HG03025 (cell line): Measurements from ENCODE around the gene KRTAP10-10.
"Not testable (repeated sequence)": the region's sequence is repeated elsewhere in the genome, so short reads cannot be mapped to it uniquely, and the experiment has no call there.

ENCODE experiments used
- ATAC-seq: cut with Tn5 transposase; IDR thresholded peaks from one replicate; pipeline ENCODE4 v1.9.1; 2021; ENCODE audit warnings: mild to moderate bottlenecking, moderate library complexity; ENCODE audit not compliant: unreplicated experiment, low FRiP score

Gene KRTAP10-10

DNA sequence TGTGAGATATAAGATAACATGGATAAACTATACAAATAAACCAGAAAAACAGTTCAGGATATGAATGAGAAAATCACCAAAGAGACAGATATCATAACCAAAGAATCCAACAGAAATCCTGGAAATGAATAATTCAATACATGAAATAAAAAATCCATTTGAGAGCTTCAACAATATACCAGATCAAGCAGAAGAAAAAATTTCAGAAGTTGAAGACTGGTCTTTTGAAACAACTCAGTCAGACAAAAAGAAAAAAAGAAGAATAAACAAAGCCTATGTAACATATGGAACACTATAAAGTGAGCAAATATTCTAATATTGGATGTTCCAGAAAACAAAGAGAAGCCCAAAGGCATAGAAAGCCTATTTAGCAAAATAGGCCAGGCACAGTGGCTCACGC lies 34.8 kb downstream of the KRTAP10-10 start:
- ATAC-seq: no peak

DNA sequence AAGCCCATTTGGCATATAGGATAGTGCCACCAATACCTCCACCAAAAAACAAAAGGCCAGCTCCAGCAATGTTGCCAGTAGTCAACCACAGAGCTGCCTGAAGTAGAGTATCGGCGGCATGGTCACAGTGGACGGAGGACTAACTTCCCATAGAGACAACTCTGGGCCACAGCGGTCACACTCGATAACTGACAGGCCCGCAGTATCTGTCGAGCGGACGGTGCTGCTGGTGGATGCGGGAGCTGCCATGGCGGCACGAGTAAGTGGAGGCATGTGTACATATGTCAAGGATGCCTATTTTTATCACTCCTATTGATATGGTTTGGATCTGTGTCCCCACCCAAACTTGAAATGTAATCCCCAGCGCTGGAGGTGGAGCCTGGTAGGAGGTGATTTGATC lies 40.7 kb downstream of the KRTAP10-10 start:
- ATAC-seq: no peak

DNA sequence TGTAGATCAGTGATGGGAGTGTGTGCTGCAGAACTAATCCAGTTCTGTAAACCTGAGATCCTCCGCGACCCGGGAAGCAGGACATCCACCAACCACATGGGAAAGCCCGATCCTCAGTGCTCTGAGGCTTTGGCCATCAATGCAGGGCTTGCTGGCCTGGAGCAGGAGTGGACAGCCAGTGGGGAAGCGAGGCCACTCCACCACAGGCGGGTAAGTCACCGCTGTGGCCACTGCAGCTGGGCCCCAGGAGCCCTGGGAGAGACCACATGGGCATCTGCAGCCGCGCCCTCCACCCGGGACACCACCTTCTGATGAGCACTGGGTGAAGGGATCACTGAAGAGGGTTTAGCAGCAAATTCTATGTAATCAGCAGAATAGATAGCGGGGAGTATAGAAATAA lies 44.0 kb downstream of the KRTAP10-10 start:
- no peak for ATAC-seq

DNA sequence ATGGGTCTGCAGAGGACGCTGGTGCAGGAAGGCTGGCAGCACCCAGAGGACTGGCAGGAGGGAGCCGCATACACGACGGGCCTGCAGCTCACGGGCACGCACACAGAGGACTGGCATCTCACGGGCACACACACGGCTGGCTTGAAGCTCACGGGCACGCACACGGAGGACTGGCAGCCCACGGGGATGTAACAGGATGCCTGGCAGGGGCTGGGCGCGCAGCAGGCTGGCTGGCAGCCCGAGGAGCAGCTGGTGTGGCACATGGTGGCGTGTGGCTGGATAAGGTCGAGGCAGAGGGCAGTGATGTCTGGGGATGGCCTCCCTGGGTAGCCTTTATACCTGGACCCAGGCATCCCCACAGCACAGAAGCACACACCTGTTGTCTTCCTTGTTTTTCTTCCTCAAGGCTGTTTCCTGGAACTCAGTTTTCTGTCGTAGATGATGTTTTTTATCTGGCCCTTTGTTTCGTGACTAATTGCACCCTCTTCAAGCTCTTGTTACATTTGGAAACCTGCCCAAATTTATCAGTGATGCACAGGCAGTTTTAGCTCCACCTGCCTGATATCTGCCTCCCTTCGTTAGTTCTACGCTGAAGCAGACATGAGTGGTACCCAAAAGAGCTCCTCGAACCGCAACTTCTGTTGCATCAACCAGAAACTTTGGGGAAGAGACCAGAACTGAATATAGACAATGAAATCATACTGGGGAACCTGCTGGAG lies 44.9 kb downstream of the KRTAP10-10 start, which contains the start of gene KRTAP12-1:
KRTAP12-1 (minus strand) TSS at position 303 of the 719 bp plus-strand sequence; CDS start at position 263, 40 bp downstream.
- ATAC-seq: no peak

DNA sequence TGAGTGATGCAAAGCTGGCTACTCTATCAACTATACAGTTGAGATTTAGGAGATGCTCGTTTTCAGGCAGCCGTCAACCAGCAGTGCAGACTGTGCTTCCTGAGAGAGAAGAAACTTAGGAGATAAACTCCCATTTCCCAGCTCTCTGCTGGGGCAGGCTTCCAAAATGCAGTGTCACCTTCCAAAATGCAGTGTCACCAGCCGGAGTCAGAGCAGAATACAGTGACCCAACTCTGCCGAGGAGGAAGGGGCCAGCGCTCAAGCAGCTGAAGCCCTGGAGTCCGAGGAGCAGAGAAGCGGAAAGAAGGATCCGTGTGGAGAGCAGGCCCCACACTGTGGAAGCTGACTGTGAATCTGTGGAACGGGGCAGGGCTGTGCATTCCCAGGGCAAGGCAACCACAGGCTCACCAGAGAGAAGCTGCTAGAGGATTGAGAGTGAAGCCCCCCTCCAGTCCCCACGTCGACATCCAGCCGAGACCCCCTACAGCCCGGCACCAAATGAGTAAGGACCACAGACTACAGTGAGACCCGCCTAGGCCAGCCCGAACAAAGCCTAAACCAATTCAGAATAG lies 45.5 kb downstream of the KRTAP10-10 start:
- no peak for ATAC-seq

DNA sequence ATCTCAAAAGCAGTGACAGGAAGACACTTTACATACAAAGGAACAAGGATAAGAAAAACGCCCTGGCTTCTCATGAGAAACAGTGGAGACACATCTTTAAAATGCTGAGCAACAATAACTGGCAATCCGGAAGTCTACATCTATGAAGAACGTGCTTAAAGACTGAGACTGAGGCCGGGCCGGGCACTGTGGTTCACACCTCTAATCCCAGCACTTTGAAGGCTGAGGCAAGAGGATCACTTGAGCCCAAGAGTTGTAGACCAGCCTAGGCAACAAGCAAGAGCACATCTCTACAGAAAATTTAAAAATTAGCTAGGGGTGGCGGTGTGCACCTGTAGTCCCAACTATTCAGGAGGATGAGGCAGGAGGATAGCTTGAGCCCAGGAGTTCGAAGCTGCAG lies 46.9 kb downstream of the KRTAP10-10 start:
- ATAC-seq: no peak

DNA sequence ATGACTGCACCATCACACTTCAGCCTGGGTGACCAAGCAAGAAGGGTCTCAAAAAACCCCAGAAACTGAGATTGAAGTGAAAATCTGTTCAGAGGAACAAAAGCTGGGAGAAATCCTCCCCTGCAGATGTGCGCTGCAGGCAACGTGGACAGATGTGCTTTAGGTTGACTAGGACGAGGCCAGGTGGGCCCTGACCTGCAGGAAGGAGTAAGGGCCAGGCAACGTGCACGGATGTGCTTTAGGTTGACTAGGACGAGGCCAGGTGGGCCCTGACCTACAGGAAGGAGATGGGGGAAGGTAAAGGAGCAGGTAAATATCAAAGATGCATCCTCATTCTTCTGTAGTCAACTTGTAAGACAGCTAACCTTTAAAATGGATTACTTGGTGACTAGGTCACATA lies 47.3 kb downstream of the KRTAP10-10 start:
- ATAC-seq: no peak

DNA sequence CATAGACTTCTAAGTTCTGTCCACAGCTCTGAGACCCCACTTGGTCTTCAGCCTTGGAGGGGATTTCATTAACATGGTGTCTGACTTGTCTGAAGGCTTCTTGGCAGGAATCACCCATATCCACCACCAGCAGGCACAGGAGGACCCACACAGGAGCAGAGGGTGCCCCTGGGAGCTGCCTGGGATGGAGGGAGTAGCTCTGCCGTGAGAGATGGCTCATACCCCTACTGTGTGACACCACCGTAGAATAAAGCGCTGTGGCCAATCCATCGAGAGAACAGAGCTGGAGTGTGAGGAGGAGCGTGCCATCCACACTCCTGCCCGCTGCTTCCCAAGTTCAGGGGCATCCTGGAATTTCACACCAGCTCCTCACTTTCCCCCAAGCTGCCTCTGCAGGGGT lies 47.9 kb downstream of the KRTAP10-10 start:
- not testable (repeated sequence) for ATAC-seq

DNA sequence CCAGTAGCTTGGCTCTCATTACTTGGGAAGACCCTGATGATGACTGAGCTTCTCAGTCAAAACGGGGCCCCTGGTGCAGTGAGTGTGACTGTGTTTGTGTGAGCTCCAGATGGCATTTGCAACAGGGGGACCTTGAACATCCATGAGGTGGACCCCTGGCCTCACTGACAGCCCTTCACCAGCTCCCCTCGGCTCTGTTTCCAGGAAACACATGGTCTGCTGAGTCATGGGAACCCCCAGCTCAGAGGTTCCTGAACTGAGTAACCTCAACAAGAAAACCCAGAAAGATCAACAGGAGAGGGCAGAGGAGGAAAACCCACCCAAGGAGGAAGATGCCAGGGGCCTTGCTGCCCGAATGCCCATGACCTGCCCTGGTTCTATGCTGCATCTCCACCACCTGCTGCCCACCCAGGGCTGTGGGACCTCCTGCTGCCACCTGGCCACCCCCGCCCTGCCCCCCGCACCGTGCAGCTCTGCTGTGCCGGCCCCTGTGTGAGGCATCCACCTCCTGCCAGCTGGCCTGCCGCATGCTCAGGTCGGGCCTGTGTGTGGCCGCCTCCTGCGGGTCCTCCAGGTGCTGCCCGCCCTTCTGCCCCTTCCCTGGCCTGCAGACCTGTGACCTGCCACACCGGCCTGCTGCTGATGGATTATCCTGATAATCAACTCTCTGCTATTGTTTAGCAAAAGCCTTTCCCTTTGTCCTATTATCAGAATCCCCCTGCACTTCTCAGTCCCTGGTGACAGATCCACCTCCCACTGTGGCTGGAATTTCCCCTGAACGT lies 49.0 kb downstream of the KRTAP10-10 start:
- ATAC-seq: no peak

DNA sequence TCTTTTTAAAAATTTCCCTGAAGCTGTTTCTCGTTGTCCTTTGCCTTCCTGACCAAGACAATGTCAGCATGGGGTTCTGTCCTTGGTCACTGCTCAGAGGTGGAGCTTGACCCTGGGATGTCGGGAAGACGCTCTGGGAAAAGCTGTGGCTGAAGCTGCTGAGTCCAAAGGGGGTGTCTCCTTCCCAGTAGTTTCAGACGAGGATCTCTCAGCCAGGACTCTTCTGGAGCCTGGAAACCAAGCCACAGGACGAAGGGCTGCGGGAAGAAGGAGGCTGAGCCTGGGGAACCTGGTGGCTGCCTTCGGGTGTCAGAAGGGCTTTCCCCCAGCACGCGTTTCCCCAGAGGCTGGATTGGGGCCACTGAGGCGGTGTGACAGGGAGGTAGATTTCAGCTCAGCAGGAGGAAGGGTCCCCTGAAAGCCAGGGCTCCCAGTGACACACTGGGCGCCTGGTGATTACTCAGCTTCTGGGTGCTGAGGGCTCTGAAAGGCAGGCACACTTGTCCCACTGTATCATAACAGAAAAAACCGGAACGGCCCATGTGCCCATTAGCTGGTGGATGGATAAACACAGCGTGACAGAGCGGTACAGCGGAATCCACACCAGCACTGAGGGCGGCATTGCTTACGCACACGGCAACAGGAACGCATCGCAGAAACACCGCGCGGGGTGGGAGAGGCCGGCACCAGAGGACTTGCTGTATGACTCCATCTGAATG lies 49.8 kb downstream of the KRTAP10-10 start:
- no peak for ATAC-seq

DNA sequence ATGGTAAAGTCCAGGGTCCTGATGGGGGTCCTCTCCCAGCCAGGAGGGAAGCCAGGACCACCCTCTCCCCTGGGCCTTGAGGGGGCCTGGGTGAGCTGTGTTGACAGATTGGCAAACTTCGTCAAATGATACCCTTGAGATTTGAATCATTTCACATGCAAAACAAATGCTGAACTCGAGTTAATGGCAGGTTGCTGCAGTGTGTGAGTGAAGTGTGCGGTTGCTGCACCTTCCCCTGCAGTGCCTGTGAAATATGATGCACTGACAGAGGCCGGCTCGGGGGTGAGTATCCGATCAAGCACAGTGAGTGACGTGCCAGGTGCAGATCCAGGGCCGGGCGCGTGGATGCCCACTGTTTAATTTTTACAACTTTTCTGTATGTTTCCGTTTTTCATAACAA lies 50.5 kb downstream of the KRTAP10-10 start:
- no peak for ATAC-seq
